Mesendoderm (in vitro differentiated cells): Measurements from ENCODE around the gene PGD.
A peak's percentile ranks its signal among the peaks of the same experiment; 100 is the strongest.

Experiments
- DNase-seq: peaks from one replicate; pipeline ENCODE4 v3.0.0; 2013
- H2AK5ac ChIP-seq: 2 replicates; pipeline ENCODE4 v1.6.1; 2013; ENCODE audit warnings: low read length, inconsistent platforms
- H2BK120ac ChIP-seq: 2 replicates; pipeline ENCODE4 v1.6.1; 2013; ENCODE audit warnings: low read depth, mild to moderate bottlenecking, low read length, moderate library complexity, mixed read lengths
- H2BK15ac ChIP-seq: replicated peaks from 2 replicates; pipeline ENCODE4 v1.6.1; 2013; ENCODE audit warnings: low read depth, mild to moderate bottlenecking, moderate library complexity
- H2BK5ac ChIP-seq: 2 replicates; pipeline ENCODE4 v1.6.1; 2013; ENCODE audit warnings: low read length, inconsistent platforms
- H3K18ac ChIP-seq: 2 replicates; pipeline ENCODE4 v1.6.1; 2013; ENCODE audit warnings: mild to moderate bottlenecking, low read length, mixed read lengths
- H3K23ac ChIP-seq: one replicate; pipeline ENCODE4 v1.6.1; 2013; ENCODE audit warnings: low read length
- H3K27ac ChIP-seq: 2 replicates; pipeline ENCODE4 v1.5.1; 2013; ENCODE audit warnings: low read depth, mild to moderate bottlenecking, inconsistent platforms, low read length, moderate library complexity
- H3K27me3 ChIP-seq: 2 replicates; pipeline ENCODE4 v1.6.1; 2013; ENCODE audit warnings: low read length, control low read depth, mild to moderate bottlenecking, inconsistent platforms; ENCODE audit not compliant: insufficient read depth, poor library complexity
- H3K36me3 ChIP-seq: 2 replicates; pipeline ENCODE4 v1.6.1; 2013; ENCODE audit warnings: low read length, inconsistent platforms; ENCODE audit not compliant: control insufficient read depth, insufficient read depth
- H3K4ac ChIP-seq: one replicate; pipeline ENCODE4 v1.6.1; 2013; ENCODE audit warnings: low read depth, mild to moderate bottlenecking, low read length, moderate library complexity
- H3K4me1 ChIP-seq: 2 replicates; pipeline ENCODE4 v1.6.1; 2013; ENCODE audit warnings: low read depth, low read length, inconsistent platforms; ENCODE audit not compliant: control insufficient read depth
- H3K4me2 ChIP-seq: 2 replicates; pipeline ENCODE4 v1.6.1; 2013; ENCODE audit warnings: low read length
- H3K4me3 ChIP-seq: 2 replicates; pipeline ENCODE4 v1.5.1; 2013; ENCODE audit warnings: mild to moderate bottlenecking, low read length
- H3K56ac ChIP-seq: one replicate; pipeline ENCODE4 v1.6.1; 2013; ENCODE audit warnings: low read length
- H3K79me1 ChIP-seq: 2 replicates; pipeline ENCODE4 v1.6.1; 2013; ENCODE audit warnings: low read length, inconsistent platforms
- H3K79me2 ChIP-seq: 2 replicates; pipeline ENCODE4 v1.6.1; 2013; ENCODE audit warnings: mild to moderate bottlenecking, low read length; ENCODE audit not compliant: control insufficient read depth, insufficient read depth
- H3K9ac ChIP-seq: 2 replicates; pipeline ENCODE4 v1.6.1; 2013; ENCODE audit warnings: low read length, inconsistent platforms
- H4K5ac ChIP-seq: one replicate; pipeline ENCODE4 v1.6.1; 2013; ENCODE audit warnings: low read length
- H4K8ac ChIP-seq: one replicate; pipeline ENCODE4 v1.6.1; 2013; ENCODE audit warnings: low read depth, mild to moderate bottlenecking, control low read depth, low read length, moderate library complexity
- WGBS: extraction: QIAGEN DNeasy Blood & Tissue Kit; methylation state at CpG from one replicate; pipeline ENCODE4 v1.1.7; 2013; ENCODE audit warnings: low lambda C conversion rate, missing lambda C conversion rate; ENCODE audit not compliant: insufficient coverage; ENCODE audit errors: extremely low coverage; 5-methylcytosine and 5-hydroxymethylcytosine counted together

Gene PGD

DNA sequence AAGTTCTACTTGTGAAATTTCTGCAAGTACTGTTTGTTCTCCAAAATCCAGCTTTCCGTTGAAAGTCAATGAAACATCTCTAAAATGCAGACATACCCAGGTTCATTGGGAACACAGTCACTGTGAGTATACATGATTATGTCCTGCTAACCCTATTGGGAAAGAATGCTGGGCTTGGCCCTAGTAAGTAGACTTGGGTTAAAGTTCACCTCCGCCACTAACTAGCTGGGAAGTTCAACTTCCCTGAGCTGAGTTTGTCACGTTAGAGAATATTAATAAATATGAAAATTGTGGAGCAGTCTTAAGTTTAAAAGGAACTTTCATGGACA, 10.5 kb upstream of the PGD start:
- DNase-seq, result no peak
- Histone ChIP-seq H2BK15ac (no peak overlapping the region), H4K8ac (no peak overlapping the region), H3K4ac (no peak overlapping the region), H3K79me2 (no peaks in the 10 kb centered on the region), H3K4me2 (no peak overlapping the region), H2BK120ac (no peak overlapping the region), H3K23ac (no peak overlapping the region), H3K79me1 (no peaks in the 10 kb centered on the region), H3K18ac (no peak overlapping the region), H3K9ac (no peak overlapping the region), H3K4me3 (no peak overlapping the region), H4K5ac (no peak overlapping the region), H2BK5ac (no peak overlapping the region), H3K4me1 (no peaks in the 10 kb centered on the region), H3K36me3 (no peaks in the 10 kb centered on the region), H3K56ac (no peak overlapping the region), H3K27me3 (no peaks in the 10 kb centered on the region), H3K27ac (no peak overlapping the region), H2AK5ac (no peak overlapping the region)
- no CpG with 5 or more reads among the region's 3 CpGs for WGBS

DNA sequence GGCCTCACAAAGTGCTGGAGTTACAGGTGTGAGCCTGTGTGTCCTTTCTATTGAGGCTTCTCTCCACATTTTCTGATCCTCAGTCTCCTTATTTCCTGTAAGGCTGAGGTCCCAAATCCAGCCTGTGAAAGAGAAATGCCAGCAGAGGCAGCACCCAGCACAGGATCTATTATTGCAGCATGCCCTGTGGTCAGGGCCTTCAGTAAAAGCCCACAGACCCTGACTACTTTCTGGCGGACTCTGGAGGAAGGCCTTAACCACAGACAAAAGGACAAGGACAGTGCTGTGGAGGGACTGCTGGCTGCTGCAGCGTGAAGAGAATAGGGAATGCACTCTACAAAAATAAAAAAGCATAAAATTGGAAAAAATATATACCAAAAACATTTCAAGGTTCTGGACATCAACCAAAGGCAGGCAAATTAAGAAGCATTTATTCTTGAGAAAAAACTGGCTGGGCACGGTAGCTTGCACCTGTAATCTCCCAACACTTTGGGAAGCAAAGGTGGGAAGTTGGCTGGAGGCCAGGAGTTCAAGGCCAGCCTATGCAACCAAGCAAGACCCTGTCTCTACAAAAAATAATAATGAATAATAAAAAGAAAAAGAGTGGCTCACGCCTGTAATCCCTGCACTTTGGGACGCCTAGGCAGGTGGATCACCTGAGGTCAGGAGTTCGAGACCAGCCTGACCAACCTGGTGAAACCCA, 9.4 kb upstream of the PGD start:
- Histone ChIP-seq H3K4me3 (no peak overlapping the region), H2AK5ac (no peak overlapping the region), H3K79me1 (no peaks in the 10 kb centered on the region), H3K36me3 (no peaks in the 10 kb centered on the region), H4K8ac (no peak overlapping the region), H2BK120ac (no peak overlapping the region), H3K4me1 (no peaks in the 10 kb centered on the region), H2BK5ac (no peak overlapping the region), H3K23ac (no peak overlapping the region), H3K4me2 (no peak overlapping the region), H4K5ac (no peak overlapping the region), H3K4ac (no peak overlapping the region), H3K9ac (no peak overlapping the region), H2BK15ac (no peak overlapping the region), H3K18ac (no peak overlapping the region), H3K56ac (no peak overlapping the region), H3K27me3 (no peaks in the 10 kb centered on the region), H3K27ac (no peak overlapping the region), H3K79me2 (no peaks in the 10 kb centered on the region)
- no peak for DNase-seq
- WGBS, result no CpG with 5 or more reads among the region's 6 CpGs

DNA sequence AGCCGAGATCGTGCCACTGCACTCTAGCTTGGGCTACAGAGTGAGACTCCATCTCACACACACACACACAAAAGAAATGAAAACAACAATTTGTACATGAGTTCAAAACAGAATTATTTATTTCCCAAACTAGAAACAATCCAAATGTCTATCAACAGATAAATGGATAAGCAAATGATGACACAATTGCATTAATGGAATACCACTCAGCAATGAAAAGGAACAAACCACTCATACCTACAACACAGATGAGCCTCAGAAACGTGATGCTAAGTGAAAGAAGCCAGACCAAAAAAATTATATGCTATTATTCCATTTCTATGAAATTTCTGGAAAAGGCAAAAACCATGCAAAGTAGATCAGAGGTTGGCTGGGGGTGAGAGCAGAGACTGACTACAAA, 2.0 kb upstream of the PGD start:
- Histone ChIP-seq H3K79me2 (peaks cover 17% of the 10 kb centered on the region), H2BK15ac (no peak overlapping the region), H2AK5ac (no peak overlapping the region), H2BK5ac (no peak overlapping the region), H3K27ac (no peak overlapping the region), H3K27me3 (no peaks in the 10 kb centered on the region), H3K23ac (no peak overlapping the region), H3K9ac (no peak overlapping the region), H4K5ac (no peak overlapping the region), H3K4me2 (no peak overlapping the region), H3K18ac (no peak overlapping the region), H3K4me1 (no peaks in the 10 kb centered on the region), H4K8ac (no peak overlapping the region), H3K56ac (no peak overlapping the region), H3K4ac (no peak overlapping the region), H2BK120ac (no peak overlapping the region), H3K36me3 (no peaks in the 10 kb centered on the region), H3K4me3 (no peak overlapping the region), H3K79me1 (peaks cover 2% of the 10 kb centered on the region)
- WGBS, result no CpG with 5 or more reads among the region's 3 CpGs
- no peak for DNase-seq

DNA sequence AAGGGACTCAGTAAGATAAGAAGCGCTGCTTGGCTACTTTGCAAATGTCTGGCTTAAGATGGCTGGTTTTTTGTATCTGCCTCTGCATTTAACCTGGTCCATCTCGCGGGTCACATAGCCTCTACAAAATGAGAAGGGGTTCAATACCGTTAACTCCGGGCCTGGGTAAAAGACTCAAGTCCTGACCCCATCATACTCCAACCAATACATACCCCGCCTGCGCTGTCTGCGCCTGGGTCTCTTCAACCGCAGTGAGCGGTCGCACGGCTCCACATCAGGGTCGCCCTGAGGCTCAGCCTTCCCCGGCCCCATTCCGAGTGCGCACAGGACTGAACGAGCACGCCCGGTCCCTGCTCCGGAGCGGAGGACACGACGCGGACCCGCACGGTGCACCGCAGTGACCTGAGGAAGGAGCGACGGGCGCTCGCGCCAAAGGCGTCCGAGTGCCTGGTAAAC, 558 bp upstream of the PGD start:
- DNase-seq, result no peak
- no CpG with 5 or more reads among the region's 34 CpGs for WGBS
- H3K36me3 ChIP-seq, result peaks cover 4% of the 10 kb centered on the region

DNA sequence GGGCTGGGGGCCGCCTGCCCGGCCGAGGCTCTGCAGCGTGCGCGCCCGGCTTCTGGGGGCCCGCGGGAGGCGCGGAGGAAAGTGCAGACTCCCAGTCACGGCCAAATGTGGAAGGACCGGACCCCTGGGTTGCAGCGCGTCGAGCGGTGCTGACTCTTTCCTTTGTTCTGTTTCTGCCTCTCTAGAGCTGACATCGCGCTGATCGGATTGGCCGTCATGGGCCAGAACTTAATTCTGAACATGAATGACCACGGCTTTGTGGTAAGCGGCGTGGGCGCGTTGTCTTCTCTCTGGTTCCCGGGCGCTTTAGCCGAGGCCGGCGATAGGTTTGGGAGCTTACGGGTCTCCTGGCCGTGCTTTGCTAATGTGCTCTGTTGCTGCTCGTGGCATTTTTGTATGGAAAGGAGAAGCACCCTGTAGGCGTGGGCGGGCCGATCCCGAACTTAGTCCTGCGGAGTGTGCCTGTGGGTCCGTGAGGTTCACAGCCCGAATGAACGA, 629 bp downstream of the PGD start:
- Histone ChIP-seq H3K36me3 (peaks cover 7% of the 10 kb centered on the region), H3K27me3 (no peaks in the 10 kb centered on the region), H3K4me1 (no peaks in the 10 kb centered on the region), H3K23ac (no peak overlapping the region), H2BK15ac (no peak overlapping the region), H4K5ac (no peak overlapping the region), H2BK120ac (no peak overlapping the region), H3K79me1 (peaks cover 2% of the 10 kb centered on the region), H2BK5ac (no peak overlapping the region), H3K4ac (no peak overlapping the region), H2AK5ac (no peak overlapping the region), H4K8ac (no peak overlapping the region), H3K79me2 (peaks cover 17% of the 10 kb centered on the region), H3K27ac (peak overlapping the region; percentile 91), H3K18ac (peak overlapping the region; percentile 47), H3K9ac (peak overlapping the region; percentile 96), H3K56ac (peak overlapping the region; percentile 98), H3K4me2 (peak overlapping the region; percentile 62), H3K4me3 (peak overlapping the region; percentile 95)
- no peak for DNase-seq
- no CpG with 5 or more reads among the region's 42 CpGs for WGBS

More for the DNA sequence above, 558 bp upstream of the PGD start:
- H3K9ac ChIP-seq, result peak overlapping the region; percentile 92
- peak overlapping the region; percentile 96 for H3K4me2 ChIP-seq
- H3K56ac ChIP-seq, result peak overlapping the region; percentile 97
- H4K5ac ChIP-seq, result no peak overlapping the region
- H2AK5ac ChIP-seq, result no peak overlapping the region
- H3K18ac ChIP-seq, result no peak overlapping the region
- H4K8ac ChIP-seq, result no peak overlapping the region
- H3K27ac ChIP-seq, result peak overlapping the region; percentile 21
- H2BK15ac ChIP-seq, result no peak overlapping the region
- no peak overlapping the region for H2BK5ac ChIP-seq
- H3K4me3 ChIP-seq, result peak overlapping the region; percentile 83
- H3K79me2 ChIP-seq, result peaks cover 17% of the 10 kb centered on the region
- peaks cover 2% of the 10 kb centered on the region for H3K79me1 ChIP-seq
- no peaks in the 10 kb centered on the region for H3K4me1 ChIP-seq
- no peaks in the 10 kb centered on the region for H3K27me3 ChIP-seq
- no peak overlapping the region for H2BK120ac ChIP-seq
- H3K23ac ChIP-seq, result no peak overlapping the region
- H3K4ac ChIP-seq, result no peak overlapping the region

DNA sequence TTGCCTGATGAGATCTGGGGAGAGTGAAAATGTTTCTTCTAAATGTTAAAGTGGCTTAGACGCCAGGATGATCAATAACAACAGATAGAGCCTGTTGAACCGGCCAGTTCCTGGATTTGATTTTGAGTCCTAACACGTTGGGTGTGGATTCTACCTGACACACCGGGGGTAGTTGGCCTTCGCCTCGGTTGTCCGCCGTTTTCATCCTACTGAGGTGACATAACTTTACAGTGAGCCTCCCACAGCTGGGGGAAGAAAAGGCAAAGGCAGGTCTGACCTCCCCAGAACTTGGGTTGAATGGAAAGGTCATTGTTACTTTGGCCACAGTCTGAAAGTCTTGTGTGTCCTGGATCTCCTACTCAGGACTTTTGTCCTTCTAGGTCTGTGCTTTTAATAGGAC, 1.1 kb downstream of the PGD start:
- Histone ChIP-seq H2BK15ac (no peak overlapping the region), H3K27ac (no peak overlapping the region), H3K79me1 (peaks cover 2% of the 10 kb centered on the region), H2BK5ac (no peak overlapping the region), H3K56ac (peak overlapping the region; percentile 98), H3K9ac (peak overlapping the region; percentile 96), H3K36me3 (peaks cover 11% of the 10 kb centered on the region), H2AK5ac (peak overlapping the region; percentile 16), H2BK120ac (no peak overlapping the region), H4K5ac (no peak overlapping the region), H3K4ac (no peak overlapping the region), H4K8ac (no peak overlapping the region), H3K4me3 (peak overlapping the region; percentile 95), H3K27me3 (no peaks in the 10 kb centered on the region), H3K23ac (no peak overlapping the region), H3K18ac (no peak overlapping the region), H3K4me2 (peak overlapping the region; percentile 62), H3K79me2 (peaks cover 17% of the 10 kb centered on the region), H3K4me1 (no peaks in the 10 kb centered on the region)
- no CpG with 5 or more reads among the region's 8 CpGs for WGBS
- DNase-seq, result no peak
